Pericardium fibroblast (primary cell): ENCODE data around the gene SNX17. TPM values are rescaled to one million over a fixed set of nuclear protein-coding genes. Genes with fewer than 3 reads are reported as not detected.

Source experiments
- total RNA-seq: library from RNA; depleted of rRNA; stranded (reverse); fragments of >200 nt; gene quantifications from 2 replicates; pipeline ENCODE4 v1.2.3, GENCODE V29; 2015

SNX17 gene, protein sequence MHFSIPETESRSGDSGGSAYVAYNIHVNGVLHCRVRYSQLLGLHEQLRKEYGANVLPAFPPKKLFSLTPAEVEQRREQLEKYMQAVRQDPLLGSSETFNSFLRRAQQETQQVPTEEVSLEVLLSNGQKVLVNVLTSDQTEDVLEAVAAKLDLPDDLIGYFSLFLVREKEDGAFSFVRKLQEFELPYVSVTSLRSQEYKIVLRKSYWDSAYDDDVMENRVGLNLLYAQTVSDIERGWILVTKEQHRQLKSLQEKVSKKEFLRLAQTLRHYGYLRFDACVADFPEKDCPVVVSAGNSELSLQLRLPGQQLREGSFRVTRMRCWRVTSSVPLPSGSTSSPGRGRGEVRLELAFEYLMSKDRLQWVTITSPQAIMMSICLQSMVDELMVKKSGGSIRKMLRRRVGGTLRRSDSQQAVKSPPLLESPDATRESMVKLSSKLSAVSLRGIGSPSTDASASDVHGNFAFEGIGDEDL
- total RNA-seq = 134 and 146 TPM in 2 replicates

DNA sequence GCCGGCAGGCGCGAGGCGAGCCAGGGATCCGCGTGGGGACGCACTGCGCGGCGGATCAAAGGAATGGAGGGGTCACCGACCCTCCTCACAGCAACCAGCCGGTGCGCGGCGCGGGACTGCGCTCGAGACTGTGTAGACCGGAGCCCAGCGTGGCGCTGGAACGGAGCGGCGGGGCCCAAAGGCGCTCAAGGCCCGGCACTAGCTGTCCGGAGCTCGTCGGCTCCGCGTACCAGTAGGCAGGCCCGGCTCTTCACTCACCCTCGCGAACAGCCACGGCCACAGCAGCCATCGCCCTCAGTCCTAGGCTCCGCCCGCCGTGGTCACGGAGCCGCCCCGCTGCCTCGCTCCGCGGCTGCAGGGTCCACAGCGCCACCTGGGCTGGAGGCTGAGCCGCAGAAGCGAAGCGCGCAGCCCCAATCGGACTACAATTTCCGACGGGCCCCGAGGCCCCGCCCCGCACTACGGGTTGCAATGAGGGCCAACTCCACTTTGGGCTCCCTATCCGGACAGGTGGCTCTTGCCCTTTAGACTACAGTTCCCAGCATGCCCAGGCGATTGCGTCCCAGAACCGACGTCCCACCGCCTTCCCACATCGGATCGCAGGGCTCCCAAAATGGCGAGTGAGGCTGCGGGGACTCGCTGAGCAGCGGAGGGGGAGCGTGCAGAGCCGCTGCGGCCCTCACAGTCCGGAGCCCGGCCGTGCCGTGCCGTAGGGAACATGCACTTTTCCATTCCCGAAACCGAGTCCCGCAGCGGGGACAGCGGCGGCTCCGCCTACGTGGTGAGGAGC, at the start of gene SNX17, which contains the start of gene EIF2B4:
SNX17 (plus strand) TSS at position 591 of the 790 bp plus-strand sequence; CDS start at position 719, 128 bp downstream.
EIF2B4 (minus strand) TSS at position 313 of the 790 bp plus-strand sequence; CDS start at position 289, 24 bp downstream.

DNA sequence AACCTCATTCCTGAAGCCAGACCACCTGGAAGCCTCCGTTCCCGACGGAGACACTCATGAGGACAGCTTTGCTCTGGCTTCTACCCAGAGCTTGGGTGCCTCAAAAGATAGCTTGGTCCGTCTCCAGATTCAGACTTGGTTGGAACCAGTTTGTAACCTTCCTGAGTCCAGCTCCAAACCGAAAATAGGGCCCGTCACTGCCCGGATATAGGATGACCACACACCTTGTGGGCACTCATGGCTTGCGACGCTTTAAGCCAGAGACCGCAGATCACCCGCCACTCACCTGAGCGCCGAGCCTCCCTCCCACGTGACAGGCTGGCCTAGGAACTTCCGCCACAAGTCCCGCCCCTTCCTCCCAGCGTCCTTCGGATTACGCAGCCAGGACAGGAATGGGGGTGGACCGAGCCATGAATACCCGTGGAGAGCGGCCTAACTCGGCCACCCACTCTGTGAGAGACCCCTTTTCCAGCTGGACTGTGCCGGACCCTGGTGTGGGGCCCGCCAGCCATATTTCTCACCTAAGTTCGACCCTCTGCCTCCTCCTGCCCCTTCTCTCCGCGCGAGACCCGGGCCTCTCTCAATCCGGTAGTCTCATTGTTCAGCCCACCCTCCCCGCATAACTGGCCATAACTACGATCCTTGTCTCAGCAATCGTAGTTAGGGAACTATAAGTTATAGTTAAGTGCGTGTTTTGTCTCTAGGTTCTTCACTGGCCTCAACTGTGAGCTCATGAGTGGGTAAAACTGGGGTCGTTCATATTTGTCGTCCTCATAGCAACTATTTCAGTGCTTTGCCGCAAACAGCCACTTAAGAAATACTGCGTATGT, 47.4 kb upstream of the SNX17 start, which contains the start of gene MPV17:
MPV17 (minus strand) TSS at position 332 of the 830 bp plus-strand sequence. CDS start 580 bp downstream, outside the sequence.

GRCh38 chr2:27356382-27357181, 13.8 kb upstream of the SNX17 start, which contains the start of gene GTF3C2:
TSS of gene GTF3C2 (minus strand) at chr2:27356764. CDS start at chr2:27343554, 13,210 bp downstream.

DNA sequence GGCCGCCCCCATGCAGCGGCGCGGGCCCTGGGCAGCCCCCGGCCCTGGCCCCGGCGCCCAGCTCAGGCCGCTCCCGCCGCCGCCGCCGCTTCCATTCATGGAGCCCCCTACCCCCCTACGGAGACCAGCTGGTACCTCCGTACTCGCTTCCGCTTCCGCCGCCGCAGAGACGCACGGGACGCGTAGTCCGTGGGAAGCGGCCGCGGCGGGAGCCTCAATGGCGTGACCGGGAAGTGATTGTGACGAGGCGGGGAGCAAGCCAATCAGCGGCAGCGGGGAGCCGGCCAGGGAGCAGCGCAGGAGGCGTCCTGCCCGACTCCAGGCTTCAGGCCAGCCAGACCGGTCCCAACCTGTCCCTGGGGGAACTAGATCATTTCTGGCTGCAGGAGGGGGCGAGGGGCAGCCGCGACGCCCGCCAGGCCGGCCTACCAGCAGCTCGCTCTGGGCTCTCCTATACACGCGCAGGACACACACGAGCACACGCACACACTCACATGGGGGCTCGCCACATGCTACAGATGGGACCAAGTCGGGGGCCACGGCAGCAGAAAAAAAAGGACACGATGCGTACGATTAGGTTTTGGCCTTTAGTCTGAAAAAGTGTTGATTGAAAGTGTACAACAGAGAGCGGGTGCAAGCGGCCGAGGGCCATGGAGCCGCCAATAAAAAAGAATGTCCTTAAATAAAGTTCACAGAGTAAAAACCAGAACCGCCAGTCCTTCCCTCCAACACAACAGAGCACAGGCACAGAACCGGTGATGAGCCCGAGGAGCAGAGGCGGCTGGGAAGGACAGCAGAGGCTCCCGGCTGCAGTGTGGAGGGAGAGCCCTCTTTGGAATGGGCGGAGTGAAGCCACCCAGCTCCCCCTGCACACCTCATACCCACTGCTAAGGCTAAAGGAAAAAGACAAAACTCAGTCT, 10.5 kb downstream of the SNX17 start, which contains the start of gene ZNF513:
ZNF513 (minus strand) TSS at position 109 of the 920 bp plus-strand sequence. CDS start 208 bp downstream, outside the sequence.

GRCh38 chr2:27409321-27410073, 39.1 kb downstream of the SNX17 start, which contains the start of gene PPM1G:
TSS of gene PPM1G (minus strand) at chr2:27409591. CDS start at chr2:27409422, 169 bp downstream.

Other genes starting within 250 kb of the SNX17 start
- gene ABHD1, start 246.8 kb upstream of the SNX17 start, total RNA-seq = not detected in 2 replicates
- gene PREB, start 236.0 kb upstream of the SNX17 start, total RNA-seq = 40.9 and 59.7 TPM in 2 replicates
- not detected in 2 replicates for gene PRR30, start 231.2 kb upstream of the SNX17 start, total RNA-seq
- 0.09 TPM in 1 of 2 replicates, not detected in the other for gene TCF23, start 221.6 kb upstream of the SNX17 start, total RNA-seq
- 170 and 171 TPM in 2 replicates for gene ATRAID, start 158.6 kb upstream of the SNX17 start, total RNA-seq
- gene SLC5A6, start 158.3 kb upstream of the SNX17 start, total RNA-seq = 15.8 and 19.3 TPM in 2 replicates
- gene CAD, start 153.2 kb upstream of the SNX17 start, total RNA-seq = 31.2 and 41.0 TPM in 2 replicates
- gene SLC30A3, start 107.6 kb upstream of the SNX17 start, total RNA-seq = not detected in 2 replicates
- not detected in 2 replicates for gene DNAJC5G, start 95.2 kb upstream of the SNX17 start, total RNA-seq
- not detected in 2 replicates for gene TRIM54, start 88.2 kb upstream of the SNX17 start, total RNA-seq
- 0.35 and 2.0 TPM in 2 replicates for gene UCN, start 62.2 kb upstream of the SNX17 start, total RNA-seq
- gene MPV17, start 47.5 kb upstream of the SNX17 start, total RNA-seq = 93.4 and 101 TPM in 2 replicates
- gene GTF3C2, start 13.9 kb upstream of the SNX17 start, total RNA-seq = 24.5 and 24.8 TPM in 2 replicates
- gene EIF2B4, start 278 bp upstream of the SNX17 start, total RNA-seq = 27.5 and 28.7 TPM in 2 replicates
- gene ZNF513, start 10.1 kb downstream of the SNX17 start, total RNA-seq = 3.9 and 9.0 TPM in 2 replicates
- gene PPM1G, start 39.0 kb downstream of the SNX17 start, total RNA-seq = 49.5 and 66.2 TPM in 2 replicates
- gene NRBP1, start 58.0 kb downstream of the SNX17 start, total RNA-seq = 79.3 and 91.0 TPM in 2 replicates
- 5.2 TPM in 1 of 2 replicates, not detected in the other for gene KRTCAP3, start 71.8 kb downstream of the SNX17 start, total RNA-seq
- gene IFT172, start 119.1 kb downstream of the SNX17 start, total RNA-seq = 13.5 and 20.7 TPM in 2 replicates
- 15.2 and 17.4 TPM in 2 replicates for gene FNDC4, start 124.6 kb downstream of the SNX17 start, total RNA-seq
- gene GCKR, start 126.2 kb downstream of the SNX17 start, total RNA-seq = 0.12 TPM in 1 of 2 replicates, not detected in the other
- 18.4 and 19.6 TPM in 2 replicates for gene ZNF512, start 212.4 kb downstream of the SNX17 start, total RNA-seq